Testis (tissue), 2 donors: ENCODE results near the gene HMGB2.

Experiments used
- CTCF ChIP-seq, 3 experiments: fragments of 450-650 bp in 2 of 3; fragments of 200-600 bp in 1 of 3; sonication (generic) in 1 of 3; IDR thresholded peaks; one replicate each; pipeline ENCODE4 v1.5.1; 2016 to 2019; ENCODE audit warnings: antibody characterized with exemption in 3 of 3, mild to moderate bottlenecking in 2 of 3, moderate library complexity in 1 of 3
- POLR2A ChIP-seq: fragments of 450-650 bp; IDR thresholded peaks from one replicate; pipeline ENCODE4 v1.6.1; 2017; ENCODE audit warnings: antibody characterized with exemption, mild to moderate bottlenecking, moderate library complexity

GRCh38 chr4:173307778-173308177 lies 26.4 kb downstream of the HMGB2 start:
- no peak for TF ChIP-seq CTCF (IDR thresholded peaks at IDR 0.05)
- no peak for TF ChIP-seq POLR2A
